Left ventricle myocardium inferior (tissue), 1 donor: ENCODE results near the gene MYOM1. TPM values are rescaled to one million over a fixed set of nuclear protein-coding genes. Genes with fewer than 3 reads are reported as not detected.

Source experiments
- DNase-seq: peaks from one replicate; pipeline ENCODE4 v3.0.0-alpha.2; 2020
- H3K27ac ChIP-seq: fragments of 200-600 bp; replicated peaks from 2 replicates; pipeline ENCODE4 v1.8.0; 2021
- H3K27me3 ChIP-seq: fragments of 200-600 bp; 2 replicates; pipeline ENCODE4 v1.8.0; 2021; ENCODE audit warnings: low read depth
- H3K36me3 ChIP-seq: fragments of 200-600 bp; 2 replicates; pipeline ENCODE4 v1.8.0; 2021
- H3K4me1 ChIP-seq: fragments of 200-600 bp; 2 replicates; pipeline ENCODE4 v1.8.0; 2021
- H3K4me3 ChIP-seq: fragments of 200-600 bp; 2 replicates; pipeline ENCODE4 v1.8.0; 2021; ENCODE audit warnings: mild to moderate bottlenecking, moderate library complexity
- H3K9me3 ChIP-seq: fragments of 200-600 bp; replicated peaks from 2 replicates; pipeline ENCODE4 v1.8.0; 2021
- CTCF ChIP-seq: fragments of 200-600 bp; IDR thresholded peaks from 2 replicates; pipeline ENCODE4 v1.8.0; 2021; ENCODE audit warnings: antibody characterized with exemption, mild to moderate bottlenecking, borderline replicate concordance
- intact Hi-C: fragments of 100-400 bp; cut with micrococcal nuclease; formaldehyde crosslinking; loops from one replicate; pipeline ENCODE4 v1.11.0; 2022
- total RNA-seq: library from RNA; stranded (reverse); fragmentation: NEBNext Ultra II Directional; extraction: Animal tissue kit (Norgen Biotek cat#: 25700); gene quantifications from one replicate; pipeline ENCODE4 v1.2.1, GENCODE V29; 2021
- donor health status: DM: no; HTN: yes; CAD: no; lungs with severe emphysema.

Gene MYOM1
- total RNA-seq, 1 donor from 2014 or later: 667 TPM

- intact Hi-C loops: no loop called here
- TF ChIP-seq CTCF: no peak
- H3K9me3 ChIP-seq: peaks cover 11% of the 10 kb centered on the region
- H3K27ac ChIP-seq: peak overlapping the region; percentile 87
- H3K4me1 ChIP-seq: peaks cover 49% of the 10 kb centered on the region
- no peaks in the 10 kb centered on the region for H3K27me3 ChIP-seq
- peaks cover 32% of the 10 kb centered on the region for H3K36me3 ChIP-seq
- H3K4me3 ChIP-seq: no peak overlapping the region
- DNase-seq: no peak
Measured at GRCh38 chr18:3140986-3141639, 78.7 kb downstream of the MYOM1 start.

GRCh38 chr18:3140342-3140741 is 79.4 kb downstream of the MYOM1 start:
- DNase-seq: no peak
- intact Hi-C loops: no loop called here
- Histone ChIP-seq H3K36me3 (peaks cover 37% of the 10 kb centered on the region), H3K27me3 (no peaks in the 10 kb centered on the region), H3K4me1 (peaks cover 49% of the 10 kb centered on the region), H3K27ac (peak overlapping the region; percentile 87), H3K9me3 (peaks cover 11% of the 10 kb centered on the region), H3K4me3 (no peak overlapping the region)
- TF ChIP-seq CTCF: no peak

- Histone ChIP-seq H3K9me3 (peaks cover 11% of the 10 kb centered on the region), H3K27ac (peak overlapping the region; percentile 87), H3K36me3 (peaks cover 45% of the 10 kb centered on the region), H3K4me3 (no peak overlapping the region), H3K27me3 (no peaks in the 10 kb centered on the region), H3K4me1 (peaks cover 52% of the 10 kb centered on the region)
- DNase-seq: peak; percentile 42
- TF ChIP-seq CTCF: no peak
- intact Hi-C loops: loop anchor here (10.0 kb wide), 1 partner anchor 205 kb away; no protein-coding TSS in a partner anchor
Measured at GRCh38 chr18:3139406-3139805, 80.4 kb downstream of the MYOM1 start.

- no peak overlapping the region for H3K4me3 ChIP-seq
- DNase-seq: no peak
- peak overlapping the region; percentile 87 for H3K27ac ChIP-seq
- peaks cover 11% of the 10 kb centered on the region for H3K9me3 ChIP-seq
- intact Hi-C loops: loop anchor here (10.0 kb wide), 1 partner anchor 204 kb away; no protein-coding TSS in a partner anchor
- peaks cover 52% of the 10 kb centered on the region for H3K36me3 ChIP-seq
- H3K27me3 ChIP-seq: no peaks in the 10 kb centered on the region
- peaks cover 60% of the 10 kb centered on the region for H3K4me1 ChIP-seq
- no peak for TF ChIP-seq CTCF
Measured at GRCh38 chr18:3138274-3138975, 81.3 kb downstream of the MYOM1 start.

GRCh38 chr18:3135536-3135935 is 84.2 kb downstream of the MYOM1 start:
- Histone ChIP-seq H3K4me1 (peaks cover 56% of the 10 kb centered on the region), H3K36me3 (peaks cover 49% of the 10 kb centered on the region), H3K27me3 (no peaks in the 10 kb centered on the region), H3K9me3 (no peaks in the 10 kb centered on the region), H3K27ac (peak overlapping the region; percentile 15), H3K4me3 (no peak overlapping the region)
- no peak for DNase-seq
- TF ChIP-seq CTCF: no peak
- intact Hi-C loops: loop anchor here (10.0 kb wide), 1 partner anchor 201 kb away; no protein-coding TSS in a partner anchor
